ENCODE results near the gene PIK3R1.
A peak's percentile ranks its signal among the peaks of the same experiment; 100 is the strongest.

Gene PIK3R1

GRCh38 chr5:68287976-68288706 is 72.6 kb downstream of the PIK3R1 start:
- no peaks in the 10 kb centered on the region for H3K27me3 ChIP-seq (replicated peaks)
- peak overlapping the region; percentile 55 for H3K4me3 ChIP-seq (ENCODE audit: low read depth, low read length)
- no peaks in the 10 kb centered on the region for H3K36me3 ChIP-seq (replicated peaks)
- TF ChIP-seq CTCF (IDR thresholded peaks at IDR 0.05; ENCODE audit: low read depth, low read length, missing control alignments): no peak
- DNase-seq: peak; percentile 38
- in situ Hi-C loops (cut with HindIII; ENCODE audit: low pct_ligation_motif_present, low sequenced_read_pairs): loop anchor here (25.0 kb wide), 1 partner anchor 174 kb away; no protein-coding TSS in a partner anchor
- peak overlapping the region; percentile 52 for H3K27ac ChIP-seq

- Histone ChIP-seq H3K27ac (peak overlapping the region; percentile 52), H3K4me3 (ENCODE audit: low read depth, low read length) (peak overlapping the region; percentile 55), H3K36me3 (replicated peaks) (no peaks in the 10 kb centered on the region), H3K27me3 (replicated peaks) (no peaks in the 10 kb centered on the region)
- no peak for TF ChIP-seq CTCF (IDR thresholded peaks at IDR 0.05; ENCODE audit: low read depth, low read length, missing control alignments)
- in situ Hi-C loops (cut with HindIII; ENCODE audit: low pct_ligation_motif_present, low sequenced_read_pairs): loop anchor here (25.0 kb wide), 1 partner anchor 174 kb away; no protein-coding TSS in a partner anchor
- DNase-seq: no peak
Observed at GRCh38 chr5:68288707-68289134, 73.2 kb downstream of the PIK3R1 start.

GRCh38 chr5:68289498-68289897 is 73.9 kb downstream of the PIK3R1 start:
- no peak for TF ChIP-seq CTCF (IDR thresholded peaks at IDR 0.05; ENCODE audit: low read depth, low read length, missing control alignments)
- in situ Hi-C loops (cut with HindIII; ENCODE audit: low pct_ligation_motif_present, low sequenced_read_pairs): loop anchor here (25.0 kb wide), 1 partner anchor 173 kb away; no protein-coding TSS in a partner anchor
- H3K4me3 ChIP-seq (ENCODE audit: low read depth, low read length): no peak overlapping the region
- peaks cover 5% of the 10 kb centered on the region for H3K36me3 ChIP-seq (replicated peaks)
- no peaks in the 10 kb centered on the region for H3K27me3 ChIP-seq (replicated peaks)
- DNase-seq: no peak
- H3K27ac ChIP-seq: no peak overlapping the region

- H3K36me3 ChIP-seq (replicated peaks): peaks cover 10% of the 10 kb centered on the region
- no peak for TF ChIP-seq CTCF (IDR thresholded peaks at IDR 0.05; ENCODE audit: low read depth, low read length, missing control alignments)
- peak; percentile 45 for DNase-seq
- in situ Hi-C loops (cut with HindIII; ENCODE audit: low pct_ligation_motif_present, low sequenced_read_pairs): loop anchor here (25.0 kb wide), 1 partner anchor 172 kb away; no protein-coding TSS in a partner anchor
- H3K27me3 ChIP-seq (replicated peaks): no peaks in the 10 kb centered on the region
- H3K27ac ChIP-seq: no peak overlapping the region
- no peak overlapping the region for H3K4me3 ChIP-seq (ENCODE audit: low read depth, low read length)
Observed at GRCh38 chr5:68290260-68290674, 74.7 kb downstream of the PIK3R1 start.

- no peak for DNase-seq
- H3K4me3 ChIP-seq (ENCODE audit: low read depth, low read length): no peak overlapping the region
- in situ Hi-C loops (cut with HindIII; ENCODE audit: low pct_ligation_motif_present, low sequenced_read_pairs): loop anchor here (25.0 kb wide), 1 partner anchor 171 kb away; no protein-coding TSS in a partner anchor
- no peak overlapping the region for H3K27ac ChIP-seq
- no peak for TF ChIP-seq CTCF (IDR thresholded peaks at IDR 0.05; ENCODE audit: low read depth, low read length, missing control alignments)
- peaks cover 14% of the 10 kb centered on the region for H3K36me3 ChIP-seq (replicated peaks)
- H3K27me3 ChIP-seq (replicated peaks): no peaks in the 10 kb centered on the region
Observed at GRCh38 chr5:68290847-68291246, 75.3 kb downstream of the PIK3R1 start.

Measured in brain microvascular endothelial cell (primary cell).